Effector memory CD4-positive, alpha-beta T cell (primary cell): ENCODE measurements around the gene LRRC4B.

ENCODE experiments used
- DNase-seq, 3 donors: peaks; one replicate each; pipeline ENCODE4 v3.0.0-alpha.2; 2020
- H3K27ac ChIP-seq: 2 replicates; pipeline ENCODE4 v1.7.0; 2013; ENCODE audit warnings: mild to moderate bottlenecking, low read length, moderate library complexity; ENCODE audit not compliant: insufficient read depth, poor library complexity, severe bottlenecking
- H3K27me3 ChIP-seq: replicated peaks from 2 replicates; pipeline ENCODE4 v1.7.0; 2013; ENCODE audit warnings: mild to moderate bottlenecking, low read length; ENCODE audit not compliant: insufficient read depth, control insufficient read depth, poor library complexity, severe bottlenecking
- H3K36me3 ChIP-seq: 2 replicates; pipeline ENCODE4 v1.7.0; 2013; ENCODE audit warnings: mild to moderate bottlenecking, low read length, moderate library complexity; ENCODE audit not compliant: control insufficient read depth, insufficient read depth
- H3K4me1 ChIP-seq: 2 replicates; pipeline ENCODE4 v1.7.0; 2013; ENCODE audit warnings: low read length, mild to moderate bottlenecking; ENCODE audit not compliant: control insufficient read depth, insufficient read depth, poor library complexity, severe bottlenecking
- H3K4me3 ChIP-seq: 2 replicates; pipeline ENCODE4 v1.7.0; 2013; ENCODE audit warnings: low read length, low read depth, mild to moderate bottlenecking; ENCODE audit not compliant: insufficient read depth, poor library complexity, severe bottlenecking
- H3K9me3 ChIP-seq: 2 replicates; pipeline ENCODE4 v1.7.0; 2013; ENCODE audit warnings: mild to moderate bottlenecking, low read length, moderate library complexity; ENCODE audit not compliant: control insufficient read depth

The LRRC4B gene

GRCh38 chr19:50562329-50562728 is 5.9 kb downstream of the LRRC4B start:
- no peak overlapping the region for H3K4me3 ChIP-seq
- peaks cover 24% of the 10 kb centered on the region for H3K27me3 ChIP-seq
- no peak overlapping the region for H3K27ac ChIP-seq
- peaks cover 17% of the 10 kb centered on the region for H3K4me1 ChIP-seq
- no peaks in the 10 kb centered on the region for H3K36me3 ChIP-seq
- H3K9me3 ChIP-seq: no peaks in the 10 kb centered on the region
- DNase-seq: no peak

GRCh38 chr19:50559636-50560035 is 8.6 kb downstream of the LRRC4B start:
- Histone ChIP-seq H3K27me3 (peaks cover 20% of the 10 kb centered on the region), H3K4me1 (peaks cover 11% of the 10 kb centered on the region), H3K4me3 (no peak overlapping the region), H3K36me3 (no peaks in the 10 kb centered on the region), H3K9me3 (no peaks in the 10 kb centered on the region), H3K27ac (no peak overlapping the region)
- DNase-seq: no peak

GRCh38 chr19:50558449-50558848 is 9.8 kb downstream of the LRRC4B start:
- H3K27me3 ChIP-seq: peaks cover 20% of the 10 kb centered on the region
- no peak overlapping the region for H3K27ac ChIP-seq
- DNase-seq: no peak
- H3K4me1 ChIP-seq: peaks cover 11% of the 10 kb centered on the region
- no peak overlapping the region for H3K4me3 ChIP-seq
- no peaks in the 10 kb centered on the region for H3K9me3 ChIP-seq
- no peaks in the 10 kb centered on the region for H3K36me3 ChIP-seq

GRCh38 chr19:50558039-50558438 is 10.2 kb downstream of the LRRC4B start:
- H3K36me3 ChIP-seq: no peaks in the 10 kb centered on the region
- peaks cover 11% of the 10 kb centered on the region for H3K4me1 ChIP-seq
- H3K27me3 ChIP-seq: peaks cover 20% of the 10 kb centered on the region
- H3K4me3 ChIP-seq: no peak overlapping the region
- no peak for DNase-seq
- no peak overlapping the region for H3K27ac ChIP-seq
- no peaks in the 10 kb centered on the region for H3K9me3 ChIP-seq

GRCh38 chr19:50557009-50557613 is 11.1 kb downstream of the LRRC4B start:
- Histone ChIP-seq H3K36me3 (no peaks in the 10 kb centered on the region), H3K27ac (no peak overlapping the region), H3K27me3 (peaks cover 24% of the 10 kb centered on the region)

GRCh38 chr19:50556282-50557008 is 11.8 kb downstream of the LRRC4B start:
- no peak overlapping the region for H3K27ac ChIP-seq
- H3K36me3 ChIP-seq: no peaks in the 10 kb centered on the region
- peaks cover 27% of the 10 kb centered on the region for H3K27me3 ChIP-seq
- H3K4me1 ChIP-seq: peaks cover 11% of the 10 kb centered on the region
- peak; percentile 25 to 48 (median 44) for DNase-seq
- H3K4me3 ChIP-seq: peak overlapping the region; percentile 56
- H3K9me3 ChIP-seq: no peaks in the 10 kb centered on the region

More at GRCh38 chr19:50557009-50557613, 11.1 kb downstream of the LRRC4B start:
- H3K4me3 ChIP-seq: no peak overlapping the region
- no peak for DNase-seq
- peaks cover 11% of the 10 kb centered on the region for H3K4me1 ChIP-seq
- no peaks in the 10 kb centered on the region for H3K9me3 ChIP-seq

- no peak for DNase-seq
- Histone ChIP-seq H3K4me1 (peaks cover 11% of the 10 kb centered on the region), H3K9me3 (no peaks in the 10 kb centered on the region), H3K36me3 (no peaks in the 10 kb centered on the region), H3K4me3 (peak overlapping the region; percentile 56), H3K27me3 (peaks cover 28% of the 10 kb centered on the region), H3K27ac (no peak overlapping the region)
Measured at GRCh38 chr19:50555450-50556281, 12.6 kb downstream of the LRRC4B start.

- H3K27ac ChIP-seq: no peak overlapping the region
- no peaks in the 10 kb centered on the region for H3K9me3 ChIP-seq
- H3K27me3 ChIP-seq: peaks cover 28% of the 10 kb centered on the region
- no peak for DNase-seq
- H3K4me1 ChIP-seq: peaks cover 11% of the 10 kb centered on the region
- no peaks in the 10 kb centered on the region for H3K36me3 ChIP-seq
- no peak overlapping the region for H3K4me3 ChIP-seq
Measured at GRCh38 chr19:50555033-50555432, 13.2 kb downstream of the LRRC4B start.

- Histone ChIP-seq H3K36me3 (no peaks in the 10 kb centered on the region), H3K27ac (no peak overlapping the region), H3K9me3 (no peaks in the 10 kb centered on the region), H3K4me3 (no peak overlapping the region), H3K4me1 (peaks cover 11% of the 10 kb centered on the region), H3K27me3 (peaks cover 28% of the 10 kb centered on the region)
- no peak for DNase-seq
Measured at GRCh38 chr19:50554212-50554611, 14.0 kb downstream of the LRRC4B start.
